ENCODE data around the gene RBP3.

RBP3 gene

DNA sequence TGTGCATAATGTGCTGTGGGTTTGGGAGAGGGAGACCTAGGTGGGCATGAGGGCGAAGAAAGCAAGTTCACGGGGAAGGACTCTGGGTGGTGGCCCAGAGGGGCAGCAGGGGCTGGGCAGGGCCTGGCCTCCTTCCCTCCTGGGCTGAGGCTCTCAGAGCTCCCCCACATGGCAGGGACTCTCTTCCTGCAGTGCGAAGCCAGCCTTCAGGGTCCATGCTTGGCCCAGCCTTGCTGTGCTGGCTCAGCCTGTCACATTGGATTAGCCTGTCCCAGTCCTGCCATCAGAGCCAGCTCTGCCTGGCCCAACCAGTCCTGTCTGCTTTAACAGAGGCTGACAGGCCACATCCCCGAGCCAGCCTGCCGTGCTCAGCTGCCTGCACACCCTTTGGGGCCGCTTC, 56.3 kb downstream of the RBP3 start:
- DNase-seq: no peak
- no peaks in the 10 kb centered on the region for H3K4me1 Mint-ChIP-seq
- H3K27ac Mint-ChIP-seq: no peak overlapping the region
- H3K27me3 Mint-ChIP-seq: peaks cover 18% of the 10 kb centered on the region
- H3K4me3 Mint-ChIP-seq: no peak overlapping the region
- no peaks in the 10 kb centered on the region for H3K36me3 Mint-ChIP-seq
- CTCF ChIA-PET: no interaction called here
- no peaks in the 10 kb centered on the region for H3K9me3 Mint-ChIP-seq

DNA sequence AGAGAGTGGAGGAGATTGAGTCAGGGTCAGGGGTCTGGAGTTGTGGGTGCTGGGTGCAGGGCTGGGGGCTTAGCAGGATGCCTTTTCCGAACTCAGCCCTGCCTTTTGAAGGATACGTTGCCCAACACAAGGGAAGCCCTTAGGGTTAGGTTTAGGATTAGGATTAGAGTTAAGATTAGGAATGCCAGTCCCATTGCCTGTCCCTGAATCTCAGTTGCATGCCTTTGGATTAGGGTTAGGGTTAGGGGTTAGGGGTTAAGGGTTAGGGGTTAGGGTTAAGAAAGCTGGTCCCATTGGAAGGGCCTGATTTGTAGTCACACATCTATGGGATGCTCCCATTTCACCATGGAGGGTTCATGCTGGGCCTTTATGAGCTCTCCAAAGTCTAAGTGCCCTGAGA, 56.8 kb downstream of the RBP3 start:
- Mint-ChIP-seq H3K4me3 (no peak overlapping the region), H3K27ac (no peak overlapping the region), H3K4me1 (no peaks in the 10 kb centered on the region), H3K27me3 (peaks cover 18% of the 10 kb centered on the region), H3K36me3 (no peaks in the 10 kb centered on the region), H3K9me3 (no peaks in the 10 kb centered on the region)
- no peak for DNase-seq
- CTCF ChIA-PET: no interaction called here

DNA sequence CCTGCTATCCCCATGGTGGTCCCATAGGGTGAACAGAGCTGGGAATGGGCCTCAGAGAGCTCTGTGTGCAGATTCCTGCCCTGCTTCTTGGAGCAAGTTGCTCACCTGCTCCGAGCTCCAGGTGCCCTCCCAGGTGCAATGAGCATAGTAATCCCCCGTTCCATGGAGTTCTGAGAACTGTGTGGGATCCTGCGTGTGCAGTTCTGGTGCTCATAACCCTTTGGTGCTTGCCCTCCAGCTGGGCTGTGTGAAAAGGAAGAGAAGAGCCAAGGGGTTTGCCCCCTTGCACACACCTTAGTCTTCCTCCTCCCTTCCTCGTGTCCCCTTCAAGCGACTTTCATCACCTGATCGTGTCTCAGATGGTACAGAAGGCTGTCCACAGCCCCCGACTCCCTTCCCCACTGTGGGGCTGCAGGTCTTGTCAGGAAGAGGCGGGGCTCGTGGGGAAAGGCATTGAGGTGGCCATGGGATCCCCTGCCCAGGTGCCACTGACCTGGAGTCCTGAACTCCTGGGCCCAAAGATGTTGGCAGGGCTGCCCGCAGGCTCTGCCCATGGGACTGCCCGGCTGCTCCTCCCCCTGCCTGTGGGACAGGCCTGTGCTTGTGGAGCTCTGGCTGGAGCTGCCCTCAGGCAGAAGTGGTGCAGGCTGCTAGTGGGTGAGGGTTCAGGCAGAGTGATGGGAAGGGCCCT, 57.8 kb downstream of the RBP3 start:
- H3K36me3 Mint-ChIP-seq: no peaks in the 10 kb centered on the region
- peaks cover 16% of the 10 kb centered on the region for H3K27me3 Mint-ChIP-seq
- H3K4me1 Mint-ChIP-seq: no peaks in the 10 kb centered on the region
- no peak for DNase-seq
- no peak overlapping the region for H3K4me3 Mint-ChIP-seq
- no peak overlapping the region for H3K27ac Mint-ChIP-seq
- CTCF ChIA-PET: interaction anchor here (0.7 kb wide), 1 partner anchor 95 kb away, joined by 4 read pairs; no protein-coding TSS in a partner anchor
- H3K9me3 Mint-ChIP-seq: no peaks in the 10 kb centered on the region

GRCh38 chr10:47406548-47406869, 58.3 kb downstream of the RBP3 start:
- Mint-ChIP-seq H3K36me3 (no peaks in the 10 kb centered on the region), H3K27ac (no peak overlapping the region), H3K4me3 (no peak overlapping the region), H3K9me3 (no peaks in the 10 kb centered on the region), H3K4me1 (no peaks in the 10 kb centered on the region), H3K27me3 (peaks cover 13% of the 10 kb centered on the region)
- no peak for DNase-seq
- CTCF ChIA-PET: interaction anchor here (0.6 kb wide), 1 partner anchor 15 kb away, joined by 3 read pairs; no protein-coding TSS in a partner anchor

DNA sequence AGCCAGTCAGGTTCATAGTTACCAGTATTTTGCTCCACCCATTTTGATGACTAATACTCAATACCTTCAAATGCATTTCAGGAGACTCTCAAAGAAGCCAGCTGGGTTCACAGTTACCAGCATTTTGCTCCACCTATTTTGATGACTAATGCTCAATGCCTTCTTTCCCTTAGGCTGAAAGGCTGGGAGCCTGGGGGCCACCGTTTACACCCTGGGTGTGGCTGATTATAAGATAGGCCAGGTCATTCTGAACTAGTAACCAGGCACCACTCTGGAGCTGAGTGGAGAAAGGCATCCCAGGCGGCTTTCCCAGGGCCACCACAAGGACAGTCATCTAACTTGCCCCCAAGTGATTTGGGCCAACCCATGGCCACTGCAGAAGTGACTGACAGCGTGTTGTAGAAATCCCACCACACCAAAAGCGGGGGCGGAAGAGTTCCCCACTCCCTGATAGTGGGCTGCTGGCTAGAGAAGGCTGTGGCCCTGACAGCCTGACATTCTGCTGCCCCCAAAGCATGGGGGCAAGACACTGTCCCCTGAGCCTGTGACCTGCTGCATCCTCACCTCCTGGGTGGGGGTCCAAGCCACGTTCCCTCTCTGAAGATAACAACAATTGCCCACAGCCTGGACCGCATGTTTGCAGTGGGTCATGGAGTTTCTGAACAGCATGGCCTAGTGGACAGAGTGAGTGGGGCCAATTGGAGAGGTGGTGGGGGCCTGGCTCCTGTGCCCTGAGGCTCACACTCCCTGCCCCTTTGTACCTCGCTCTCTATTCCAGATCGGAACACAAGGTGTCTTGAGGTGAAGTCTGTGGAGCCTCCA, 58.9 kb downstream of the RBP3 start:
- no peaks in the 10 kb centered on the region for H3K9me3 Mint-ChIP-seq
- H3K36me3 Mint-ChIP-seq: no peaks in the 10 kb centered on the region
- no peaks in the 10 kb centered on the region for H3K4me1 Mint-ChIP-seq
- no peak overlapping the region for H3K4me3 Mint-ChIP-seq
- no peak for DNase-seq
- H3K27me3 Mint-ChIP-seq: peaks cover 12% of the 10 kb centered on the region
- no peak overlapping the region for H3K27ac Mint-ChIP-seq
- CTCF ChIA-PET: interaction anchor here (0.6 kb wide), 1 partner anchor 16 kb away, joined by 3 read pairs; no protein-coding TSS in a partner anchor

Data from activated naive CD4-positive, alpha-beta T cell treated with anti-CD3 and anti-CD28 coated beads, Interleukin-2, amount 10 ng/mL, durations not matched to agents 7 days and 5 days (primary cell).